ENCODE data around the gene CEP112.

Gene CEP112

GRCh38 chr17:66149562-66149961 lies 42.4 kb downstream of the CEP112 start:
- peak overlapping the region; percentile 18; the same call in 1 of the 2 replicates for H3K27ac ChIP-seq
- no peak overlapping the region for H3K9ac ChIP-seq
- no peaks in the 10 kb centered on the region for H4K20me1 ChIP-seq (ENCODE audit: insufficient read depth)
- no peak overlapping the region for H2AFZ ChIP-seq (ENCODE audit: low read depth)
- no peak overlapping the region for H3K4me3 ChIP-seq (IDR thresholded peaks at IDR 0.05; ENCODE audit: insufficient read depth, low read depth, low read length)
- H3K79me2 ChIP-seq (ENCODE audit: insufficient read depth, low read depth) = no peaks in the 10 kb centered on the region
- no peak for TF ChIP-seq CTCF (conservative IDR thresholded peaks at IDR 0.05; ENCODE audit: low read depth, low read length)
- peak overlapping the region; percentile 9; the same call in 1 of the 2 replicates for H3K4me2 ChIP-seq
- H3K36me3 ChIP-seq (ENCODE audit: insufficient read depth) = no peaks in the 10 kb centered on the region
- peaks cover 18% of the 10 kb centered on the region for H3K4me1 ChIP-seq (ENCODE audit: low read depth, poor library complexity, severe bottlenecking)
- no peaks in the 10 kb centered on the region for H3K27me3 ChIP-seq (ENCODE audit: insufficient read depth, low read depth)

- Histone ChIP-seq H3K9ac (no peak overlapping the region), H3K4me1 (ENCODE audit: low read depth, poor library complexity, severe bottlenecking) (peaks cover 18% of the 10 kb centered on the region), H3K27ac (no peak overlapping the region), H3K4me3 (IDR thresholded peaks at IDR 0.05; ENCODE audit: insufficient read depth, low read depth, low read length) (no peak overlapping the region), H3K27me3 (ENCODE audit: insufficient read depth, low read depth) (no peaks in the 10 kb centered on the region), H3K36me3 (ENCODE audit: insufficient read depth) (no peaks in the 10 kb centered on the region), H2AFZ (ENCODE audit: low read depth) (no peak overlapping the region), H3K4me2 (no peak overlapping the region), H4K20me1 (ENCODE audit: insufficient read depth) (no peaks in the 10 kb centered on the region), H3K79me2 (ENCODE audit: insufficient read depth, low read depth) (no peaks in the 10 kb centered on the region)
- no peak for TF ChIP-seq CTCF (conservative IDR thresholded peaks at IDR 0.05; ENCODE audit: low read depth, low read length)
Observed at GRCh38 chr17:66146394-66146793, 45.5 kb downstream of the CEP112 start.

GRCh38 chr17:66143657-66144282 lies 48.2 kb downstream of the CEP112 start:
- no peaks in the 10 kb centered on the region for H4K20me1 ChIP-seq (ENCODE audit: insufficient read depth)
- H3K27ac ChIP-seq = no peak overlapping the region
- no peaks in the 10 kb centered on the region for H3K36me3 ChIP-seq (ENCODE audit: insufficient read depth)
- no peaks in the 10 kb centered on the region for H3K79me2 ChIP-seq (ENCODE audit: insufficient read depth, low read depth)
- no peak overlapping the region for H3K9ac ChIP-seq
- no peak overlapping the region for H3K4me2 ChIP-seq
- no peaks in the 10 kb centered on the region for H3K27me3 ChIP-seq (ENCODE audit: insufficient read depth, low read depth)
- peaks cover 2% of the 10 kb centered on the region for H3K4me1 ChIP-seq (ENCODE audit: low read depth, poor library complexity, severe bottlenecking)
- TF ChIP-seq CTCF (conservative IDR thresholded peaks at IDR 0.05; ENCODE audit: low read depth, low read length) = no peak
- no peak overlapping the region for H3K4me3 ChIP-seq (IDR thresholded peaks at IDR 0.05; ENCODE audit: insufficient read depth, low read depth, low read length)
- no peak overlapping the region for H2AFZ ChIP-seq (ENCODE audit: low read depth)

- Histone ChIP-seq H3K4me1 (ENCODE audit: low read depth, poor library complexity, severe bottlenecking) (no peaks in the 10 kb centered on the region), H3K79me2 (ENCODE audit: insufficient read depth, low read depth) (no peaks in the 10 kb centered on the region), H3K9ac (no peak overlapping the region), H3K27me3 (ENCODE audit: insufficient read depth, low read depth) (no peaks in the 10 kb centered on the region), H3K4me3 (IDR thresholded peaks at IDR 0.05; ENCODE audit: insufficient read depth, low read depth, low read length) (no peak overlapping the region), H2AFZ (ENCODE audit: low read depth) (no peak overlapping the region), H3K4me2 (no peak overlapping the region), H3K27ac (no peak overlapping the region), H3K36me3 (ENCODE audit: insufficient read depth) (no peaks in the 10 kb centered on the region), H4K20me1 (ENCODE audit: insufficient read depth) (no peaks in the 10 kb centered on the region)
- TF ChIP-seq CTCF (conservative IDR thresholded peaks at IDR 0.05; ENCODE audit: low read depth, low read length) = no peak
Observed at GRCh38 chr17:66142428-66142827, 49.5 kb downstream of the CEP112 start.
